ENCODE results near the gene RBSN. TPM values are rescaled to one million over a fixed set of nuclear protein-coding genes. Genes with fewer than 3 reads are reported as not detected.

Gene RBSN
- total RNA-seq, 2 donors from 2014 or later, result 23.3 to 25.2 TPM

DNA sequence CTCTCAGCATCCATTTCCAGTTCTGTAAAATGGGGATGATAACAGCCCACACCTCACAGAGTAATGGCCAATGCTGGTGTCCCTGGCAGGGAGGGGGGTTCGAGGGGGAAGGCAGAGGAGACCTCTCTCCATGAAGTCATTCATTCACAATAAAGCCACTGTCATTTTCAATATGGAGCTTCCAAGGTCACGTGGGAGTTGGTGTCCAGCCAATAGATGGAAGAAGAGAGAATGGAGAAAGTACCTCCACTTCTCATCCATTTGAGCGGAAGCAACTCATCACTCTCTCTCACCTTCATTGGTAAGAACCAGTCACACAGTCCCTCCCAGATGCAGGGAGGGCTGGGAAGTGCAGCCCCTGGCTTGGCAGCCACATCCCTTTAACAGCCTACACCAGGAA is 14.9 kb upstream of the RBSN start:
- peaks cover 12% of the 10 kb centered on the region for H3K27me3 Mint-ChIP-seq (ENCODE audit: insufficient read depth)
- no peak for DNase-seq
- no peaks in the 10 kb centered on the region for H3K4me1 ChIP-seq (ENCODE audit: control insufficient read depth, insufficient read depth, low read length)
- H3K4me1 Mint-ChIP-seq, result peaks cover 6% of the 10 kb centered on the region
- H3K27ac ChIP-seq (ENCODE audit: low read depth, low read length), result no peak overlapping the region
- H3K36me3 Mint-ChIP-seq (ENCODE audit: low read depth), result no peaks in the 10 kb centered on the region
- no peak overlapping the region for H3K27ac Mint-ChIP-seq
- TF ChIP-seq, protein P1, sequence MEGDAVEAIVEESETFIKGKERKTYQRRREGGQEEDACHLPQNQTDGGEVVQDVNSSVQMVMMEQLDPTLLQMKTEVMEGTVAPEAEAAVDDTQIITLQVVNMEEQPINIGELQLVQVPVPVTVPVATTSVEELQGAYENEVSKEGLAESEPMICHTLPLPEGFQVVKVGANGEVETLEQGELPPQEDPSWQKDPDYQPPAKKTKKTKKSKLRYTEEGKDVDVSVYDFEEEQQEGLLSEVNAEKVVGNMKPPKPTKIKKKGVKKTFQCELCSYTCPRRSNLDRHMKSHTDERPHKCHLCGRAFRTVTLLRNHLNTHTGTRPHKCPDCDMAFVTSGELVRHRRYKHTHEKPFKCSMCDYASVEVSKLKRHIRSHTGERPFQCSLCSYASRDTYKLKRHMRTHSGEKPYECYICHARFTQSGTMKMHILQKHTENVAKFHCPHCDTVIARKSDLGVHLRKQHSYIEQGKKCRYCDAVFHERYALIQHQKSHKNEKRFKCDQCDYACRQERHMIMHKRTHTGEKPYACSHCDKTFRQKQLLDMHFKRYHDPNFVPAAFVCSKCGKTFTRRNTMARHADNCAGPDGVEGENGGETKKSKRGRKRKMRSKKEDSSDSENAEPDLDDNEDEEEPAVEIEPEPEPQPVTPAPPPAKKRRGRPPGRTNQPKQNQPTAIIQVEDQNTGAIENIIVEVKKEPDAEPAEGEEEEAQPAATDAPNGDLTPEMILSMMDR (conservative IDR thresholded peaks at IDR 0.05), result no peak
- H3K27me3 ChIP-seq (ENCODE audit: control insufficient read depth, insufficient read depth, low read length, poor library complexity, severe bottlenecking), result no peaks in the 10 kb centered on the region
- no peaks in the 10 kb centered on the region for H3K9me3 ChIP-seq (ENCODE audit: control insufficient read depth, low read length)
- H3K36me3 ChIP-seq (ENCODE audit: control insufficient read depth, insufficient read depth, low read length), result no peaks in the 10 kb centered on the region
- H3K9ac ChIP-seq (ENCODE audit: extremely low read depth, low read length, poor library complexity, severe bottlenecking), result no peak overlapping the region
- peaks cover 3% of the 10 kb centered on the region for H3K9me3 Mint-ChIP-seq
- H3K4me3 Mint-ChIP-seq, result no peak overlapping the region
- H3K4me3 ChIP-seq (ENCODE audit: low read length), result no peak overlapping the region
- WGBS, 2 experiments (ENCODE audit: insufficient coverage in 1 of 2, insufficient read length in 1 of 2), result 91% methylated on average over 2 of the region's 3 CpGs; no CpG with 5 or more reads in 1 of the 2 experiments

DNA sequence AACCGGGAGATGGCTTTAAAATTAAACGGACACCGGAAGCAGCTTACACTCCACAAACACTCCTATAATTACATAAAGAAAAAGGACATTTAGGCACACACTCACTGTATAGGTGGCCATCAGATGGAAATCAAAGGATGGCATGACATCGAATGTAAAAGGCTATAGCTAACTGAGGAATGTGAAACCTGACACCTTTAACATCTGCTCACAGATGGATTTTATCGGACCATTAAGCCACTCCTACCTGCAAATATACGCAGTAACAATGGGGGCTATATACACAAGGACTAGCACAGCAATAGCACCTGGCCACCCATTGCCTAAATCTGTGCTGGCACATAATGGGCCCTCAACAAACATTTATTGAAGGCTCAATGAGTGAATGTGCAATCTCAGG is 14.5 kb upstream of the RBSN start:
- Mint-ChIP-seq H3K9me3 (peaks cover 3% of the 10 kb centered on the region), H3K27me3 (ENCODE audit: insufficient read depth) (peaks cover 8% of the 10 kb centered on the region)
- whole genome bisulfite sequencing, 2 experiments (ENCODE audit: insufficient coverage in 1 of 2, insufficient read length in 1 of 2), result 80 to 86% methylated on average over 5 to 6 of the region's 6 CpGs

DNA sequence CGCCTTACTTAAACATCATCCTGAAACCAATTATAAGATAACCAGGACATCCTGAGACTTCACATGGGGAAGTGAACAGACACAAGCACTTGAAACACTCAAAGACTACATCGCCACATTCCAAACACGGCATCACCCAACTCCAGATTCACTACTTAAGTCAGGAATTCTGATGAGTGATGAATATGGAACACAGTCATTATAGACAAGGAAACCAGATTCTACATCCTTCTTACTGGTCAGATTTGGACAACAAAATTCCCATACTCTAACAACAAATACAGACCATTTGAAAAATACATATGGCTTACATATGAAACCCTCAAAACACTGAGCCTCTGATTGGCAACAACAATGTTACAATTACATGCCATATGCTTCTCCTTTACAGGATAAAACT is 13.1 kb upstream of the RBSN start:
- Mint-ChIP-seq H3K36me3 (ENCODE audit: low read depth) (no peaks in the 10 kb centered on the region), H3K4me3 (no peak overlapping the region), H3K4me1 (peaks cover 13% of the 10 kb centered on the region), H3K27me3 (ENCODE audit: insufficient read depth) (no peaks in the 10 kb centered on the region), H3K9me3 (peaks cover 3% of the 10 kb centered on the region), H3K27ac (no peak overlapping the region)
- DNase-seq, result no peak
- 97% methylated on average over 3 of the region's 3 CpGs; no CpG with 5 or more reads in 1 of the 2 experiments for WGBS, 2 experiments (ENCODE audit: insufficient coverage in 1 of 2, insufficient read length in 1 of 2)
- no peaks in the 10 kb centered on the region for H3K4me1 ChIP-seq (ENCODE audit: control insufficient read depth, insufficient read depth, low read length)
- no peak overlapping the region for H3K4me3 ChIP-seq (ENCODE audit: low read length)
- TF ChIP-seq, protein P1 (conservative IDR thresholded peaks at IDR 0.05), result no peak
- H3K9ac ChIP-seq (ENCODE audit: extremely low read depth, low read length, poor library complexity, severe bottlenecking), result no peak overlapping the region
- no peaks in the 10 kb centered on the region for H3K36me3 ChIP-seq (ENCODE audit: control insufficient read depth, insufficient read depth, low read length)
- H3K27ac ChIP-seq (ENCODE audit: low read depth, low read length), result no peak overlapping the region
- no peaks in the 10 kb centered on the region for H3K9me3 ChIP-seq (ENCODE audit: control insufficient read depth, low read length)
- H3K27me3 ChIP-seq (ENCODE audit: control insufficient read depth, insufficient read depth, low read length, poor library complexity, severe bottlenecking), result no peaks in the 10 kb centered on the region

More for the DNA sequence above, 14.5 kb upstream of the RBSN start:
- H3K4me3 Mint-ChIP-seq, result no peak overlapping the region
- no peaks in the 10 kb centered on the region for H3K36me3 Mint-ChIP-seq (ENCODE audit: low read depth)
- no peak for DNase-seq
- H3K4me1 ChIP-seq (ENCODE audit: control insufficient read depth, insufficient read depth, low read length), result no peaks in the 10 kb centered on the region
- H3K4me3 ChIP-seq (ENCODE audit: low read length), result no peak overlapping the region
- peaks cover 6% of the 10 kb centered on the region for H3K4me1 Mint-ChIP-seq
- H3K27ac ChIP-seq (ENCODE audit: low read depth, low read length), result no peak overlapping the region
- H3K9me3 ChIP-seq (ENCODE audit: control insufficient read depth, low read length), result no peaks in the 10 kb centered on the region
- no peaks in the 10 kb centered on the region for H3K27me3 ChIP-seq (ENCODE audit: control insufficient read depth, insufficient read depth, low read length, poor library complexity, severe bottlenecking)
- no peaks in the 10 kb centered on the region for H3K36me3 ChIP-seq (ENCODE audit: control insufficient read depth, insufficient read depth, low read length)
- H3K27ac Mint-ChIP-seq, result no peak overlapping the region
- TF ChIP-seq, protein P1 (conservative IDR thresholded peaks at IDR 0.05), result no peak
- H3K9ac ChIP-seq (ENCODE audit: extremely low read depth, low read length, poor library complexity, severe bottlenecking), result no peak overlapping the region
